Measurements from ENCODE around the gene STYX. TPM values are rescaled to one million over a fixed set of nuclear protein-coding genes. Genes with fewer than 3 reads are reported as not detected.

Gene STYX
- polyA plus RNA-seq, 1 of the 3 experiments (the other 2 are of a cell fraction) = 3.5 TPM

GRCh38 chr14:52792097-52792415 lies 62.1 kb downstream of the STYX start:
- 54% methylated on average over 7 of the region's 7 CpGs for WGBS (ENCODE audit: low lambda C conversion rate)
- H4K20me1 ChIP-seq (ENCODE audit: insufficient read depth) = peaks cover 18% of the 10 kb centered on the region
- H3F3A ChIP-seq (replicated peaks; ENCODE audit: insufficient read depth) = peaks cover 13% of the 10 kb centered on the region
- CTCF ChIA-PET = no interaction called here
- H3K27me3 ChIP-seq (ENCODE audit: insufficient read depth) = no peaks in the 10 kb centered on the region
- peak overlapping the region; percentile 79 for H3K4me2 ChIP-seq
- peak overlapping the region; percentile 71 for H3K9ac ChIP-seq
- H3K4me3 ChIP-seq (ENCODE audit: low read depth in 2 of 2, low read length in 1 of 2) = peak overlapping the region; percentile 56 to 70
- POLR2A ChIA-PET = interaction anchor here (1.0 to 2.1 kb wide), 3 partner anchors 33 to 240 kb away, joined by 3 to 4 read pairs (median 4); partner anchors contain the start of genes FERMT2, GPR137C and TXNDC16
- no peaks in the 10 kb centered on the region for H3K9me3 ChIP-seq
- no peaks in the 10 kb centered on the region for H3K9me2 ChIP-seq
- DNase-seq = no peak
- TF ChIP-seq FOSL2 (IDR thresholded peaks at IDR 0.05; ENCODE audit: borderline replicate concordance, low read depth) (no peak), EP300 (IDR thresholded peaks at IDR 0.05; ENCODE audit: borderline replicate concordance in 1 of 2, low read depth in 1 of 2, low read length in 1 of 2) (0 out of 4 replicates have a peak, but pooled peaks of 1 of the 2 experiments have one; percentile 10)
- H3K27ac ChIP-seq (ENCODE audit: low read depth in 2 of 2, low read length in 1 of 2) = peak overlapping the region; percentile 86 to 89
- peak overlapping the region; percentile 69 for H2AFZ ChIP-seq (ENCODE audit: low read depth)
- peaks cover 4 to 8% of the 10 kb centered on the region in 2 experiments for H3K36me3 ChIP-seq (replicated peaks in 1 of 2; ENCODE audit: control insufficient read depth in 1 of 2, insufficient read depth in 2 of 2, low read length in 1 of 2)
- H3K4me1 ChIP-seq (ENCODE audit: control insufficient read depth in 1 of 2, insufficient read depth in 2 of 2, low read depth in 1 of 2, low read length in 1 of 2) = peaks cover 0 to 7% of the 10 kb centered on the region in 2 experiments; a peak in 2 of 4 replicates
- H3K79me2 ChIP-seq (ENCODE audit: insufficient read depth) = peaks cover 50% of the 10 kb centered on the region

- POLR2A ChIA-PET = no interaction called here
- H2AFZ ChIP-seq (ENCODE audit: low read depth) = no peak overlapping the region
- H3K4me2 ChIP-seq = peak overlapping the region; percentile 79; the same call in 1 of the 2 replicates
- H3K27ac ChIP-seq (ENCODE audit: low read depth in 2 of 2, low read length in 1 of 2) = no peak overlapping the region
- H3K79me2 ChIP-seq (ENCODE audit: insufficient read depth) = peaks cover 40% of the 10 kb centered on the region
- H3F3A ChIP-seq (replicated peaks; ENCODE audit: insufficient read depth) = peaks cover 13% of the 10 kb centered on the region
- no peaks in the 10 kb centered on the region for H3K27me3 ChIP-seq (ENCODE audit: insufficient read depth)
- TF ChIP-seq IRF3 (IDR thresholded peaks at IDR 0.05; ENCODE audit: low read depth, low read length) (no peak), CHD2 (IDR thresholded peaks at IDR 0.05; ENCODE audit: low read length, partially characterized antibody) (no peak), NRF1 (IDR thresholded peaks at IDR 0.05; ENCODE audit: low read depth, low read length) (no peak), RXRA (IDR thresholded peaks at IDR 0.05; ENCODE audit: borderline replicate concordance, low read depth) (no peak), SIN3A (IDR thresholded peaks at IDR 0.05; ENCODE audit: borderline replicate concordance, low read depth, low read length) (no peak), RAD21 (IDR thresholded peaks at IDR 0.05; ENCODE audit: low read length) (no peak), FOSL2 (IDR thresholded peaks at IDR 0.05; ENCODE audit: borderline replicate concordance, low read depth) (no peak), TAF1 (IDR thresholded peaks at IDR 0.05; ENCODE audit: borderline replicate concordance, low read depth, low read length) (no peak), RCOR1 (IDR thresholded peaks at IDR 0.05; ENCODE audit: low read length) (no peak), NFIC (IDR thresholded peaks at IDR 0.05; ENCODE audit: borderline replicate concordance) (no peak), GABPA (IDR thresholded peaks at IDR 0.05; ENCODE audit: low read depth) (no peak), PBX3 (IDR thresholded peaks at IDR 0.05) (no peak), ZBTB33 (IDR thresholded peaks at IDR 0.05; ENCODE audit: borderline replicate concordance, low read depth) (no peak), GATA2 (CRISPR knock-in tag; IDR thresholded peaks at IDR 0.05) (no peak), USF1 (IDR thresholded peaks at IDR 0.05; ENCODE audit: borderline replicate concordance, low read depth) (no peak), MEF2A (IDR thresholded peaks at IDR 0.05; ENCODE audit: borderline replicate concordance, low read depth) (no peak), YY1 (IDR thresholded peaks at IDR 0.05; ENCODE audit: low read depth) (no peak), FOXM1 (IDR thresholded peaks at IDR 0.05; ENCODE audit: low read depth) (no peak)
- TF ChIP-seq, protein P1, sequence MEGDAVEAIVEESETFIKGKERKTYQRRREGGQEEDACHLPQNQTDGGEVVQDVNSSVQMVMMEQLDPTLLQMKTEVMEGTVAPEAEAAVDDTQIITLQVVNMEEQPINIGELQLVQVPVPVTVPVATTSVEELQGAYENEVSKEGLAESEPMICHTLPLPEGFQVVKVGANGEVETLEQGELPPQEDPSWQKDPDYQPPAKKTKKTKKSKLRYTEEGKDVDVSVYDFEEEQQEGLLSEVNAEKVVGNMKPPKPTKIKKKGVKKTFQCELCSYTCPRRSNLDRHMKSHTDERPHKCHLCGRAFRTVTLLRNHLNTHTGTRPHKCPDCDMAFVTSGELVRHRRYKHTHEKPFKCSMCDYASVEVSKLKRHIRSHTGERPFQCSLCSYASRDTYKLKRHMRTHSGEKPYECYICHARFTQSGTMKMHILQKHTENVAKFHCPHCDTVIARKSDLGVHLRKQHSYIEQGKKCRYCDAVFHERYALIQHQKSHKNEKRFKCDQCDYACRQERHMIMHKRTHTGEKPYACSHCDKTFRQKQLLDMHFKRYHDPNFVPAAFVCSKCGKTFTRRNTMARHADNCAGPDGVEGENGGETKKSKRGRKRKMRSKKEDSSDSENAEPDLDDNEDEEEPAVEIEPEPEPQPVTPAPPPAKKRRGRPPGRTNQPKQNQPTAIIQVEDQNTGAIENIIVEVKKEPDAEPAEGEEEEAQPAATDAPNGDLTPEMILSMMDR (IDR thresholded peaks at IDR 0.05) = no peak
- CTCF ChIA-PET = no interaction called here
- peaks cover 0 to 7% of the 10 kb centered on the region in 2 experiments; a peak in 2 of 4 replicates for H3K4me1 ChIP-seq (ENCODE audit: control insufficient read depth in 1 of 2, insufficient read depth in 2 of 2, low read depth in 1 of 2, low read length in 1 of 2)
- no peak overlapping the region for H3K9ac ChIP-seq
- DNase-seq = no peak
- H4K20me1 ChIP-seq (ENCODE audit: insufficient read depth) = peaks cover 13% of the 10 kb centered on the region
- 0 out of 4 replicates have a peak overlapping the region, but pooled peaks of 1 of the 2 experiments have one; percentile 56 for H3K4me3 ChIP-seq (ENCODE audit: low read depth in 2 of 2, low read length in 1 of 2)
- 89% methylated on average over 2 of the region's 2 CpGs for WGBS (ENCODE audit: low lambda C conversion rate)
- H3K9me2 ChIP-seq = no peaks in the 10 kb centered on the region
- no peaks in the 10 kb centered on the region for H3K9me3 ChIP-seq
- no peaks in the 10 kb centered on the region for H3K36me3 ChIP-seq (replicated peaks in 1 of 2; ENCODE audit: control insufficient read depth in 1 of 2, insufficient read depth in 2 of 2, low read length in 1 of 2)
These were observed 63.1 kb downstream of the STYX start for GRCh38 chr14:52793061-52793460.

Data from SK-N-SH (cell line).